Measurements from ENCODE around the gene PXDN.
"Not testable (repeated sequence)": the region's sequence is repeated elsewhere in the genome, so short reads cannot be mapped to it uniquely, and the experiment has no call there.

PXDN gene

GRCh38 chr2:1685078-1685956, 59.0 kb downstream of the PXDN start:
- DNase-seq (ENCODE audit: low spot score), result no peak

GRCh38 chr2:1683297-1683696, 61.0 kb downstream of the PXDN start:
- no peak for DNase-seq (ENCODE audit: low spot score)

- DNase-seq (ENCODE audit: low spot score), result no peak
These were observed 62.2 kb downstream of the PXDN start for GRCh38 chr2:1682181-1682440.

- no peak for DNase-seq (ENCODE audit: low spot score)
These were observed 62.8 kb downstream of the PXDN start for GRCh38 chr2:1681323-1682180.

- no peak for DNase-seq (ENCODE audit: low spot score)
These were observed 63.3 kb downstream of the PXDN start for GRCh38 chr2:1681017-1681318.

GRCh38 chr2:1680222-1681016, 63.9 kb downstream of the PXDN start:
- DNase-seq (ENCODE audit: low spot score), result no peak

GRCh38 chr2:1679488-1680039, 64.8 kb downstream of the PXDN start:
- not testable (repeated sequence) for DNase-seq (ENCODE audit: low spot score)

- not testable (repeated sequence) for DNase-seq (ENCODE audit: low spot score)
These were observed 65.2 kb downstream of the PXDN start for GRCh38 chr2:1679065-1679464.

- DNase-seq (ENCODE audit: low spot score), result no peak
These were observed 65.7 kb downstream of the PXDN start for GRCh38 chr2:1678609-1679008.

- DNase-seq (ENCODE audit: low spot score), result no peak
These were observed 66.5 kb downstream of the PXDN start for GRCh38 chr2:1677821-1678165.

GRCh38 chr2:1676913-1677820, 67.1 kb downstream of the PXDN start:
- DNase-seq (ENCODE audit: low spot score), result no peak

GRCh38 chr2:1676091-1676912, 68.0 kb downstream of the PXDN start:
- DNase-seq (ENCODE audit: low spot score), result no peak

GRCh38 chr2:1675633-1676032, 68.7 kb downstream of the PXDN start:
- no peak for DNase-seq (ENCODE audit: low spot score)

- no peak for DNase-seq (ENCODE audit: low spot score)
These were observed 69.4 kb downstream of the PXDN start for GRCh38 chr2:1674766-1675397.

GRCh38 chr2:1674276-1674675, 70.0 kb downstream of the PXDN start:
- no peak for DNase-seq (ENCODE audit: low spot score)

GRCh38 chr2:1673160-1673944, 71.0 kb downstream of the PXDN start:
- no peak for DNase-seq (ENCODE audit: low spot score)

GRCh38 chr2:1672738-1673137, 71.6 kb downstream of the PXDN start:
- DNase-seq (ENCODE audit: low spot score), result no peak

GRCh38 chr2:1671916-1672315, 72.4 kb downstream of the PXDN start:
- DNase-seq (ENCODE audit: low spot score), result no peak

- DNase-seq (ENCODE audit: low spot score), result no peak
These were observed 73.7 kb downstream of the PXDN start for GRCh38 chr2:1670636-1671035.

Data from putamen (tissue), 1 donor.